ENCODE data around the gene ZNF862. TPM values are rescaled to one million over a fixed set of nuclear protein-coding genes. Genes with fewer than 3 reads are reported as not detected.
"Not testable (repeated sequence)": the region's sequence is repeated elsewhere in the genome, so short reads cannot be mapped to it uniquely, and the experiment has no call there.

The ZNF862 gene
- total RNA-seq, 1 experiment from 2014 or later, result 1.9 TPM

GRCh38 chr7:149894957-149895356 lies 56.8 kb downstream of the ZNF862 start:
- not testable (repeated sequence) for H3K9me3 ChIP-seq (ENCODE audit: control insufficient read depth, low read depth, low read length); DNase-seq; H3K4me1 Mint-ChIP-seq; H3K27ac ChIP-seq (ENCODE audit: insufficient read length, low read depth, low read length); H3K9ac ChIP-seq (ENCODE audit: extremely low read depth, insufficient read length, low read length); H4K91ac ChIP-seq (ENCODE audit: insufficient read length, low read depth, low read length); H3K23ac ChIP-seq (ENCODE audit: insufficient read length, low read depth, low read length); H2AFZ ChIP-seq (ENCODE audit: low read length); H3K4ac ChIP-seq (ENCODE audit: low read depth, low read length); H3K9me3 Mint-ChIP-seq; H3K14ac ChIP-seq (ENCODE audit: insufficient read depth, low read length); H3K79me2 ChIP-seq (ENCODE audit: insufficient read depth, low read length); H3K36me3 Mint-ChIP-seq (ENCODE audit: insufficient read depth in 1 of 3, low read depth in 3 of 3); H3K56ac ChIP-seq (ENCODE audit: insufficient read length, low read depth, low read length); H3K27me3 Mint-ChIP-seq (ENCODE audit: low read depth); H4K5ac ChIP-seq (ENCODE audit: insufficient read length, low read depth, low read length); H2BK20ac ChIP-seq (ENCODE audit: low read depth, low read length, poor library complexity, severe bottlenecking); H4K8ac ChIP-seq (replicated peaks; ENCODE audit: insufficient read length, low read depth, low read length); H3K27ac Mint-ChIP-seq; H4K20me1 ChIP-seq (ENCODE audit: control insufficient read depth, insufficient read depth, insufficient read length); H2BK5ac ChIP-seq (ENCODE audit: insufficient read length, low read length); H3T11ph ChIP-seq (ENCODE audit: low read length); H3K4me2 ChIP-seq (ENCODE audit: insufficient read depth, insufficient read length, low read length); H2BK12ac ChIP-seq (ENCODE audit: insufficient read length, low read depth, low read length); H3K27me3 ChIP-seq (ENCODE audit: insufficient read depth, low read length); H2BK15ac ChIP-seq (ENCODE audit: low read depth, low read length); H3K23me2 ChIP-seq (ENCODE audit: insufficient read length, low read depth, low read length, poor library complexity, severe bottlenecking); H3K18ac ChIP-seq (ENCODE audit: insufficient read length, low read depth, low read length); H3K4me1 ChIP-seq (ENCODE audit: insufficient read depth, low read length); H3K4me3 Mint-ChIP-seq; H3K79me1 ChIP-seq (ENCODE audit: insufficient read depth, low read depth, low read length, poor library complexity, severe bottlenecking); H2AK5ac ChIP-seq (ENCODE audit: insufficient read length, low read length); H2BK120ac ChIP-seq (ENCODE audit: low read depth, low read length, poor library complexity, severe bottlenecking)
- no CpG with 5 or more reads among the region's 8 CpGs for WGBS (ENCODE audit: extremely low coverage, insufficient read length, low lambda C conversion rate)

- not testable (repeated sequence) for H3K27me3 ChIP-seq (ENCODE audit: insufficient read depth, low read length); H3K4me1 Mint-ChIP-seq; H2AFZ ChIP-seq (ENCODE audit: low read length); H3K36me3 Mint-ChIP-seq (ENCODE audit: insufficient read depth in 1 of 3, low read depth in 3 of 3); H3K14ac ChIP-seq (ENCODE audit: insufficient read depth, low read length); H3T11ph ChIP-seq (ENCODE audit: low read length); H4K20me1 ChIP-seq (ENCODE audit: control insufficient read depth, insufficient read depth, insufficient read length); H3K4me1 ChIP-seq (ENCODE audit: insufficient read depth, low read length); H2BK15ac ChIP-seq (ENCODE audit: low read depth, low read length); H4K91ac ChIP-seq (ENCODE audit: insufficient read length, low read depth, low read length); H3K18ac ChIP-seq (ENCODE audit: insufficient read length, low read depth, low read length); H2BK12ac ChIP-seq (ENCODE audit: insufficient read length, low read depth, low read length); H3K4ac ChIP-seq (ENCODE audit: low read depth, low read length); H3K79me2 ChIP-seq (ENCODE audit: insufficient read depth, low read length); H3K27me3 Mint-ChIP-seq (ENCODE audit: low read depth); H3K4me2 ChIP-seq (ENCODE audit: insufficient read depth, insufficient read length, low read length); H2BK120ac ChIP-seq (ENCODE audit: low read depth, low read length, poor library complexity, severe bottlenecking); H3K79me1 ChIP-seq (ENCODE audit: insufficient read depth, low read depth, low read length, poor library complexity, severe bottlenecking); H4K5ac ChIP-seq (ENCODE audit: insufficient read length, low read depth, low read length); H3K56ac ChIP-seq (ENCODE audit: insufficient read length, low read depth, low read length); H3K9ac ChIP-seq (ENCODE audit: extremely low read depth, insufficient read length, low read length); H2BK5ac ChIP-seq (ENCODE audit: insufficient read length, low read length); H2BK20ac ChIP-seq (ENCODE audit: low read depth, low read length, poor library complexity, severe bottlenecking); H3K9me3 ChIP-seq (ENCODE audit: control insufficient read depth, low read depth, low read length); DNase-seq; H3K9me3 Mint-ChIP-seq; H3K23me2 ChIP-seq (ENCODE audit: insufficient read length, low read depth, low read length, poor library complexity, severe bottlenecking); H3K23ac ChIP-seq (ENCODE audit: insufficient read length, low read depth, low read length); H3K4me3 Mint-ChIP-seq; H2AK5ac ChIP-seq (ENCODE audit: insufficient read length, low read length); H4K8ac ChIP-seq (replicated peaks; ENCODE audit: insufficient read length, low read depth, low read length); H3K27ac ChIP-seq (ENCODE audit: insufficient read length, low read depth, low read length); H3K27ac Mint-ChIP-seq
- no CpG with 5 or more reads among the region's 6 CpGs for WGBS (ENCODE audit: extremely low coverage, insufficient read length, low lambda C conversion rate)
Observed at GRCh38 chr7:149907776-149908376, 69.7 kb downstream of the ZNF862 start.

Data from H9 (cell line).